H1 (cell line): ENCODE data around the gene MACROD2. TPM values are rescaled to one million over a fixed set of nuclear protein-coding genes. Genes with fewer than 3 reads are reported as not detected.

ENCODE experiments used
- CTCF ChIA-PET: fragments of 300-600 bp; sonication (Branson Sonifier 250); formaldehyde crosslinking; loops from one replicate; lab custom pipeline; 2021; ENCODE audit not compliant: partially characterized antibody; lab: Charles Lee
- POLR2A ChIA-PET: fragments of 300-600 bp; sonication (Branson Sonifier 250); formaldehyde crosslinking; loops from one replicate; lab custom pipeline; 2021; ENCODE audit warnings: inconsistent platforms; ENCODE audit not compliant: partially characterized antibody; lab: Charles Lee
- DNase-seq, 2 experiments: peaks; one replicate each; pipeline versions ENCODE4 v3.0.0 to v3.0.0-alpha.2; 2010 to 2022; ENCODE audit warnings: low spot score in 2 of 2, low read depth in 1 of 2, mixed read lengths in 1 of 2
- FAIRE-seq: peaks from 2 replicates; lab custom pipeline; 2011; peaks lifted over from hg19 to GRCh38; lab: Jason Lieb, UNC
- H2AFZ ChIP-seq: 2 replicates; pipeline ENCODE4 v1.8.1; 2012; ENCODE audit warnings: low read length, inconsistent platforms
- H2AK5ac ChIP-seq: 2 replicates; pipeline ENCODE4 v1.6.1; 2013; ENCODE audit warnings: low read depth, low read length
- H2BK120ac ChIP-seq: replicated peaks from 2 replicates; pipeline ENCODE3; 2013; ENCODE audit warnings: low read depth, low read length, inconsistent platforms
- H2BK12ac ChIP-seq: 2 replicates; pipeline ENCODE4 v1.6.1; 2013; ENCODE audit warnings: low read depth, low read length
- H2BK15ac ChIP-seq: 2 replicates; pipeline ENCODE4 v1.6.1; 2013; ENCODE audit warnings: low read length
- H2BK20ac ChIP-seq: 2 replicates; pipeline ENCODE4 v1.6.1; 2013; ENCODE audit warnings: low read length
- H2BK5ac ChIP-seq: 2 replicates; pipeline ENCODE4 v1.6.1; 2013; ENCODE audit warnings: low read depth, low read length
- H3K14ac ChIP-seq: 2 replicates; pipeline ENCODE4 v1.6.1; 2013; ENCODE audit warnings: inconsistent platforms; ENCODE audit not compliant: insufficient read length
- H3K18ac ChIP-seq: 2 replicates; pipeline ENCODE4 v1.6.1; 2013; ENCODE audit warnings: low read length; ENCODE audit errors: extremely low read depth
- H3K23ac ChIP-seq: 2 replicates; pipeline ENCODE4 v1.6.1; 2013; ENCODE audit warnings: inconsistent platforms; ENCODE audit not compliant: insufficient read length
- H3K23me2 ChIP-seq: 2 replicates; pipeline ENCODE4 v1.6.1; 2013; ENCODE audit warnings: low read depth, low read length
- H3K27ac ChIP-seq: 2 replicates; pipeline ENCODE4 v1.6.1; 2011; ENCODE audit warnings: low read depth, low read length, inconsistent platforms
- H3K27me3 ChIP-seq, 4 experiments: replicated peaks in 1 of 4; 1 replicate in 1 of 4; 2 replicates in 3 of 4; pipeline versions ENCODE4 v1.6.1 to v1.8.1; 2011 to 2013; ENCODE audit warnings: low read length in 3 of 4, mild to moderate bottlenecking in 3 of 4, inconsistent platforms in 2 of 4, mixed read lengths in 2 of 4, moderate library complexity in 1 of 4; ENCODE audit not compliant: control insufficient read depth in 3 of 4, insufficient read depth in 3 of 4; ENCODE audit errors: extremely low read depth in 1 of 4
- H3K36me3 ChIP-seq, 4 experiments: 2 replicates each; pipeline versions ENCODE4 v1.6.1 to v1.8.1; 2011 to 2013; ENCODE audit warnings: mild to moderate bottlenecking in 4 of 4, low read length in 3 of 4, moderate library complexity in 2 of 4, control low read depth in 1 of 4, inconsistent platforms in 1 of 4; ENCODE audit not compliant: insufficient read depth in 4 of 4, control insufficient read depth in 2 of 4
- H3K4ac ChIP-seq: replicated peaks from 2 replicates; pipeline ENCODE3; 2013; ENCODE audit warnings: low read length, low read depth, mixed read lengths, inconsistent platforms; ENCODE audit not compliant: insufficient read length
- H3K4me1 ChIP-seq, 4 experiments: replicated peaks in 1 of 4; 1 replicate in 1 of 4; 2 replicates in 3 of 4; pipeline versions ENCODE4 v1.6.1 to v1.8.1; 2011 to 2013; ENCODE audit warnings: low read length in 3 of 4, inconsistent platforms in 2 of 4, mixed read lengths in 1 of 4; ENCODE audit not compliant: insufficient read depth in 4 of 4, control insufficient read depth in 3 of 4
- H3K4me2 ChIP-seq, 2 experiments: 2 replicates each; pipeline versions ENCODE4 v1.6.1 to v1.8.1; 2011 to 2013; ENCODE audit warnings: low read depth in 2 of 2, low read length in 2 of 2, control low read depth in 1 of 2, inconsistent platforms in 1 of 2, mild to moderate bottlenecking in 1 of 2; ENCODE audit not compliant: insufficient read depth in 1 of 2
- H3K4me3 ChIP-seq, 4 experiments: fragments of 200-600, 300-600 bp in 1 of 4; sonication (generic), shearing (Covaris generic), sonication (Bioruptor Twin) in 1 of 4; 2 replicates each; pipeline versions ENCODE4 v1.5.1 to v1.8.1; 2011 to 2016; ENCODE audit warnings: low read length in 4 of 4, low read depth in 3 of 4, control low read depth in 2 of 4, inconsistent platforms in 2 of 4, mild to moderate bottlenecking in 2 of 4, mixed read lengths in 1 of 4, moderate library complexity in 1 of 4; ENCODE audit not compliant: insufficient read depth in 2 of 4; ENCODE audit errors: extremely low read depth in 1 of 4
- H3K56ac ChIP-seq: replicated peaks from 2 replicates; pipeline ENCODE3; 2013; ENCODE audit warnings: low read depth, mild to moderate bottlenecking, mixed read lengths, low read length, inconsistent platforms; ENCODE audit not compliant: insufficient read length
- H3K79me1 ChIP-seq: 2 replicates; pipeline ENCODE4 v1.6.1; 2013; ENCODE audit warnings: low read depth, low read length, control low read depth
- H3K79me2 ChIP-seq, 2 experiments: 2 replicates each; pipeline versions ENCODE4 v1.6.1 to v1.8.1; 2012 to 2013; ENCODE audit warnings: low read length in 2 of 2, mild to moderate bottlenecking in 2 of 2, inconsistent platforms in 1 of 2; ENCODE audit not compliant: insufficient read depth in 2 of 2, control insufficient read depth in 1 of 2
- H3K9ac ChIP-seq, 4 experiments: replicated peaks in 1 of 4; 1 replicate in 1 of 4; 2 replicates in 3 of 4; pipeline versions ENCODE4 v1.6.1 to v1.8.1; 2011 to 2013; ENCODE audit warnings: low read depth in 3 of 4, low read length in 3 of 4, control low read depth in 2 of 4, mild to moderate bottlenecking in 2 of 4, moderate library complexity in 2 of 4, inconsistent platforms in 1 of 4; ENCODE audit errors: extremely low read depth in 1 of 4
- H3K9me3 ChIP-seq, 2 experiments: 2 replicates each; pipeline versions ENCODE4 v1.6.1 to v1.8.1; 2012 to 2013; ENCODE audit warnings: mild to moderate bottlenecking in 2 of 2, moderate library complexity in 2 of 2, control low read depth in 1 of 2, inconsistent platforms in 1 of 2, low read depth in 1 of 2, low read length in 1 of 2, mixed read lengths in 1 of 2; ENCODE audit not compliant: insufficient read depth in 2 of 2
- H4K20me1 ChIP-seq, 2 experiments: replicated peaks in 1 of 2; 2 replicates each; pipeline versions ENCODE3 to v1.8.1; 2011 to 2013; ENCODE audit warnings: inconsistent platforms in 2 of 2, low read length in 2 of 2, mild to moderate bottlenecking in 1 of 2; ENCODE audit not compliant: insufficient read depth in 2 of 2, control insufficient read depth in 1 of 2
- H4K5ac ChIP-seq: 2 replicates; pipeline ENCODE4 v1.6.1; 2013; ENCODE audit warnings: low read length, low read depth, mixed read lengths, inconsistent platforms; ENCODE audit not compliant: insufficient read length
- H4K8ac ChIP-seq: 2 replicates; pipeline ENCODE4 v1.8.0; 2013; ENCODE audit warnings: mild to moderate bottlenecking, moderate library complexity, low read length, inconsistent platforms; ENCODE audit not compliant: insufficient read depth; ENCODE audit errors: extremely low read depth
- H4K91ac ChIP-seq: replicated peaks from 2 replicates; pipeline ENCODE3; 2013; ENCODE audit warnings: low read length, mixed read lengths, inconsistent platforms; ENCODE audit not compliant: insufficient read length
- BCL11A ChIP-seq, 2 experiments: IDR thresholded peaks; one replicate each; pipeline ENCODE4 v1.6.1; 2011; ENCODE audit warnings: low read depth in 2 of 2, low read length in 2 of 2, mild to moderate bottlenecking in 2 of 2
- CEBPB ChIP-seq: IDR thresholded peaks from 2 replicates; pipeline ENCODE4 v1.6.1; 2012; ENCODE audit warnings: low read depth, low read length
- CHD2 ChIP-seq: IDR thresholded peaks from 2 replicates; pipeline ENCODE4 v1.6.1; 2012; ENCODE audit warnings: low read length, improper control_type of control experiment
- EZH2 ChIP-seq: fragments of 200-600 bp; sonication (generic); IDR thresholded peaks from 2 replicates; pipeline ENCODE4 v1.7.1; 2012; ENCODE audit warnings: low read depth, mild to moderate bottlenecking, moderate library complexity, low read length, inconsistent platforms; ENCODE audit not compliant: severe bottlenecking
- NANOG ChIP-seq: IDR thresholded peaks from 2 replicates; pipeline ENCODE4 v1.6.1; 2011; ENCODE audit warnings: low read length, low read depth, mild to moderate bottlenecking, inconsistent platforms; ENCODE audit not compliant: insufficient read depth, poor library complexity, severe bottlenecking
- POLR2AphosphoS5 ChIP-seq: IDR thresholded peaks from 2 replicates; pipeline ENCODE4 v1.6.1; 2011; ENCODE audit warnings: low read depth, low read length
- TEAD4 ChIP-seq: IDR thresholded peaks from 2 replicates; pipeline ENCODE4 v1.6.1; 2012; ENCODE audit warnings: low read depth, low read length, inconsistent platforms, mixed read lengths
- WGBS, 2 experiments: shearing (Covaris generic) in 1 of 2; methylation state at CpG; one replicate each; pipeline versions ENCODE4 v1.1.6 to v1.1.7; 2013 to 2015; ENCODE audit warnings: low lambda C conversion rate in 2 of 2, mixed read lengths in 2 of 2, inconsistent platforms in 1 of 2, low coverage in 1 of 2, missing lambda C conversion rate in 1 of 2; ENCODE audit not compliant: insufficient replicate concordance in 2 of 2, insufficient coverage in 1 of 2, insufficient read length in 1 of 2; ENCODE audit errors: extremely low coverage in 1 of 2, missing lambda C conversion rate in 1 of 2; 5-methylcytosine and 5-hydroxymethylcytosine counted together
- polyA plus RNA-seq, 7 experiments: library from polyadenylated mRNA; depleted of rRNA in 3 of 7; stranded (reverse) in 5 of 7; unstranded in 2 of 7; fragments of >200 nt in 5 of 7; fragments of 200-250 nt in 2 of 7; gene quantifications; 1 replicate in 5 of 7; 2 replicates in 1 of 7; 4 replicates in 1 of 7; pipeline versions ENCODE4 v1.2.1 to v1.2.3, GENCODE V29; 2011 to 2013; ENCODE audit warnings: missing spikeins in 2 of 7, mixed read lengths in 2 of 7
- total RNA-seq: library from RNA; stranded (reverse); fragmentation: NEBNext Ultra II Directional; extraction: Animal tissue kit (Norgen Biotek cat#: 25700); gene quantifications from 2 replicates; pipeline ENCODE4 v1.2.1, GENCODE V29; 2021

The MACROD2 gene
- total and polyA plus RNA-seq, 2 of the 8 experiments (the other 6 are each of a cell fraction or from before 2014, with no cell fraction given), result 0.70 to 3.9 TPM

GRCh38 chr20:15818651-15819071 is 1823.3 kb downstream of the MACROD2 start:
- CTCF ChIA-PET, result no interaction called here

More at GRCh38 chr20:15818651-15819071, 1823.3 kb downstream of the MACROD2 start:
- no peaks in the 10 kb centered on the region for H4K20me1 ChIP-seq
- no peaks in the 10 kb centered on the region for H3K79me2 ChIP-seq
- no peak overlapping the region for H4K91ac ChIP-seq
- peak overlapping the region; percentile 23 for H4K5ac ChIP-seq
- TF ChIP-seq EZH2 (no peak), CHD2 (no peak), NANOG (no peak), CEBPB (peak; percentile 74; the same call in 1 of the 2 replicates), BCL11A (IDR thresholded peaks at IDR 0.05; ENCODE audit: low read depth in 2 of 2, low read length in 2 of 2) (no peak), POLR2AphosphoS5 (no peak), TEAD4 (no peak)
- H3K23me2 ChIP-seq, result no peaks in the 10 kb centered on the region
- H2AFZ ChIP-seq, result 0 out of 2 replicates have a peak overlapping the region, but pooled peaks have one; percentile 11
- no peak overlapping the region for H3K9ac ChIP-seq
- no peak overlapping the region for H3K4me3 ChIP-seq
- WGBS, 2 experiments, result 66% methylated on average over 4 of the region's 4 CpGs; no CpG with 5 or more reads in 1 of the 2 experiments
- no peak overlapping the region for H3K56ac ChIP-seq
- no peak overlapping the region for H3K4ac ChIP-seq
- no peak overlapping the region for H3K27ac ChIP-seq
- no peaks in the 10 kb centered on the region for H3K9me3 ChIP-seq
- no peak overlapping the region for H3K14ac ChIP-seq
- no peak overlapping the region for H3K23ac ChIP-seq
- no peak overlapping the region for H2BK5ac ChIP-seq
- H3K4me2 ChIP-seq, result peak overlapping the region in 1 of 2 experiments; percentile 46; a peak in 1 of 4 replicates
- POLR2A ChIA-PET, result no interaction called here
- H4K8ac ChIP-seq, result no peak overlapping the region
- H3K27me3 ChIP-seq, result no peaks in the 10 kb centered on the region
- H2BK20ac ChIP-seq, result no peak overlapping the region
- no peak overlapping the region for H2AK5ac ChIP-seq
- no peak overlapping the region for H2BK15ac ChIP-seq
- H2BK120ac ChIP-seq, result no peak overlapping the region
- H2BK12ac ChIP-seq, result no peak overlapping the region
- H3K36me3 ChIP-seq, result no peaks in the 10 kb centered on the region
- no peaks in the 10 kb centered on the region for H3K79me1 ChIP-seq
- H3K4me1 ChIP-seq, result peaks cover 0 to 9% (median 7%) of the 10 kb centered on the region in 4 experiments; a peak in 3 of 7 replicates
- FAIRE-seq (peak; percentile 19), DNase-seq (no peak)
- H3K18ac ChIP-seq, result no peak overlapping the region
